Measurements from ENCODE around the gene OGFOD2.

The OGFOD2 gene

GRCh38 chr12:122989225-122989839, 14.3 kb downstream of the OGFOD2 start:
- DNase-seq, result no peak

GRCh38 chr12:122989874-122990419, 14.9 kb downstream of the OGFOD2 start:
- no peak for DNase-seq

- DNase-seq, result no peak
Observed at GRCh38 chr12:122990561-122990960, 15.5 kb downstream of the OGFOD2 start.

GRCh38 chr12:122990961-122991622, 16.0 kb downstream of the OGFOD2 start:
- DNase-seq, result no peak

- no peak for DNase-seq
Observed at GRCh38 chr12:122991623-122992275, 16.7 kb downstream of the OGFOD2 start.

GRCh38 chr12:122992386-122992785, 17.3 kb downstream of the OGFOD2 start:
- DNase-seq, result no peak

GRCh38 chr12:122994140-122994675, 19.2 kb downstream of the OGFOD2 start:
- DNase-seq, result no peak

GRCh38 chr12:122994781-122995502, 19.9 kb downstream of the OGFOD2 start:
- DNase-seq, result no peak

- DNase-seq, result no peak
Observed at GRCh38 chr12:122995503-122996187, 20.6 kb downstream of the OGFOD2 start.

- no peak for DNase-seq
Observed at GRCh38 chr12:122996188-122996601, 21.2 kb downstream of the OGFOD2 start.

- DNase-seq, result no peak
Observed at GRCh38 chr12:122996621-122997342, 21.7 kb downstream of the OGFOD2 start.

- DNase-seq, result no peak
Observed at GRCh38 chr12:122997343-122998250, 22.6 kb downstream of the OGFOD2 start.

GRCh38 chr12:122998316-122998715, 23.3 kb downstream of the OGFOD2 start:
- no peak for DNase-seq

GRCh38 chr12:122999196-122999946, 24.3 kb downstream of the OGFOD2 start:
- no peak for DNase-seq

GRCh38 chr12:122999986-123000420, 25.0 kb downstream of the OGFOD2 start:
- no peak for DNase-seq

- DNase-seq, result no peak
Observed at GRCh38 chr12:123000578-123000977, 25.5 kb downstream of the OGFOD2 start.

GRCh38 chr12:123001464-123001863, 26.4 kb downstream of the OGFOD2 start:
- no peak for DNase-seq

- DNase-seq, result no peak
Observed at GRCh38 chr12:123003257-123003656, 28.2 kb downstream of the OGFOD2 start.

- no peak for DNase-seq
Observed at GRCh38 chr12:123004287-123004686, 29.2 kb downstream of the OGFOD2 start.

Data from SW 1271 (cell line).